ENCODE measurements around the gene GLRX3.

GLRX3 gene

GRCh38 chr10:130108934-130109604, 27.1 kb upstream of the GLRX3 start:
- Histone ChIP-seq H3K9me3 (ENCODE audit: insufficient read depth, low read length, severe bottlenecking) (peaks cover 2% of the 10 kb centered on the region), H3K79me2 (ENCODE audit: insufficient read depth, low read length) (peaks cover 21% of the 10 kb centered on the region), H3K36me3 (ENCODE audit: insufficient read depth, low read length) (peaks cover 5% of the 10 kb centered on the region; the same call in 1 of the 2 replicates), H3K27ac (ENCODE audit: low read length) (peak overlapping the region; percentile 98), H3K4me2 (ENCODE audit: insufficient read depth, low read length) (peak overlapping the region; percentile 99), H4K20me1 (ENCODE audit: insufficient read depth, low read length) (peaks cover 7% of the 10 kb centered on the region), H2AFZ (ENCODE audit: low read depth, low read length) (no peak overlapping the region), H3K27me3 (ENCODE audit: insufficient read depth, low read length, poor library complexity) (no peaks in the 10 kb centered on the region), H3K9ac (ENCODE audit: low read depth, low read length) (peak overlapping the region; percentile 75), H3K4me1 (ENCODE audit: insufficient read depth, low read length) (peaks cover 34% of the 10 kb centered on the region), H3K4me3 (ENCODE audit: low read depth in 1 of 2, low read length in 2 of 2) (peak overlapping the region; percentile 82 to 97; a peak in 3 of 4 replicates)
- ATAC-seq (ENCODE audit: insufficient read depth, low read depth) = no peak
- DNase-seq = no peak
- TF ChIP-seq CTCF (IDR thresholded peaks at IDR 0.05; ENCODE audit: borderline replicate concordance, extremely low read depth, low read length, poor library complexity, severe bottlenecking) = no peak
- no peak for TF ChIP-seq EZH2 (IDR thresholded peaks at IDR 0.05; ENCODE audit: borderline replicate concordance, low read depth, low read length, severe bottlenecking)

GRCh38 chr10:130109796-130110245, 26.4 kb upstream of the GLRX3 start:
- H3K4me2 ChIP-seq (ENCODE audit: insufficient read depth, low read length) = peak overlapping the region; percentile 99
- H3K79me2 ChIP-seq (ENCODE audit: insufficient read depth, low read length) = peaks cover 21% of the 10 kb centered on the region
- no peaks in the 10 kb centered on the region for H3K27me3 ChIP-seq (ENCODE audit: insufficient read depth, low read length, poor library complexity)
- H4K20me1 ChIP-seq (ENCODE audit: insufficient read depth, low read length) = peaks cover 7% of the 10 kb centered on the region
- DNase-seq = peak; percentile 79
- peaks cover 34% of the 10 kb centered on the region for H3K4me1 ChIP-seq (ENCODE audit: insufficient read depth, low read length)
- peak overlapping the region; percentile 98 for H3K27ac ChIP-seq (ENCODE audit: low read length)
- H3K9ac ChIP-seq (ENCODE audit: low read depth, low read length) = peak overlapping the region; percentile 75
- H3K9me3 ChIP-seq (ENCODE audit: insufficient read depth, low read length, severe bottlenecking) = peaks cover 2% of the 10 kb centered on the region
- peak overlapping the region; percentile 82 to 97 for H3K4me3 ChIP-seq (ENCODE audit: low read depth in 1 of 2, low read length in 2 of 2)
- peak overlapping the region; percentile 100 for H2AFZ ChIP-seq (ENCODE audit: low read depth, low read length)
- TF ChIP-seq CTCF (IDR thresholded peaks at IDR 0.05; ENCODE audit: borderline replicate concordance, extremely low read depth, low read length, poor library complexity, severe bottlenecking) (peak; percentile 83), EZH2 (IDR thresholded peaks at IDR 0.05; ENCODE audit: borderline replicate concordance, low read depth, low read length, severe bottlenecking) (no peak)
- H3K36me3 ChIP-seq (ENCODE audit: insufficient read depth, low read length) = peaks cover 5% of the 10 kb centered on the region; the same call in 1 of the 2 replicates
- no peak for ATAC-seq (ENCODE audit: insufficient read depth, low read depth)

- Histone ChIP-seq H3K27ac (ENCODE audit: low read length) (peak within 1 kb of the TSS; percentile 98), H3K4me3 (ENCODE audit: low read depth in 1 of 2, low read length in 2 of 2) (peak within 1 kb of the TSS; percentile 82 to 97), H3K9ac (ENCODE audit: low read depth, low read length) (peak within 1 kb of the TSS; percentile 75), H3K27me3 (ENCODE audit: insufficient read depth, low read length, poor library complexity) (no peaks in the 10 kb centered on the region), H3K9me3 (ENCODE audit: insufficient read depth, low read length, severe bottlenecking) (peaks cover 2% of the 10 kb centered on the region), H4K20me1 (ENCODE audit: insufficient read depth, low read length) (peaks cover 7% of the 10 kb centered on the region), H3K4me1 (ENCODE audit: insufficient read depth, low read length) (peaks cover 34% of the 10 kb centered on the region), H3K4me2 (ENCODE audit: insufficient read depth, low read length) (peak within 1 kb of the TSS; percentile 99), H2AFZ (ENCODE audit: low read depth, low read length) (peak within 1 kb of the TSS; percentile 100), H3K79me2 (ENCODE audit: insufficient read depth, low read length) (peaks cover 21% of the 10 kb centered on the region), H3K36me3 (ENCODE audit: insufficient read depth, low read length) (peaks cover 5% of the 10 kb centered on the region; the same call in 1 of the 2 replicates)
- DNase-seq (peak; percentile 97), ATAC-seq (ENCODE audit: insufficient read depth, low read depth) (peak; percentile 79)
- TF ChIP-seq EZH2 (IDR thresholded peaks at IDR 0.05; ENCODE audit: borderline replicate concordance, low read depth, low read length, severe bottlenecking) = no peak
- no peak for TF ChIP-seq CTCF (IDR thresholded peaks at IDR 0.05; ENCODE audit: borderline replicate concordance, extremely low read depth, low read length, poor library complexity, severe bottlenecking)
Observed at GRCh38 chr10:130110246-130111112, 25.7 kb upstream of the GLRX3 start, which contains the start of gene C10orf143. TSS of gene C10orf143 (minus strand) at chr10:130110830. CDS start at chr10:130110772, 58 bp downstream.
